Spinal cord (tissue), 10 donors: ENCODE measurements around the gene KLHL33. TPM values are rescaled to one million over a fixed set of nuclear protein-coding genes. Genes with fewer than 3 reads are reported as not detected.

Experiments
- DNase-seq, 6 donors: peaks; one replicate each; pipeline versions ENCODE4 v3.0.0 to v3.0.0-alpha.2; 2013 to 2015; ENCODE audit warnings: low spot score in 6 of 6, low read depth in 4 of 6
- H3K27ac ChIP-seq: one replicate; pipeline ENCODE4 v1.5.1; 2013; ENCODE audit warnings: low read depth, low read length, control low read depth
- H3K27me3 ChIP-seq: one replicate; pipeline ENCODE4 v1.6.1; 2013; ENCODE audit warnings: low read length; ENCODE audit not compliant: control insufficient read depth, insufficient read depth
- H3K36me3 ChIP-seq: one replicate; pipeline ENCODE4 v1.6.1; 2013; ENCODE audit warnings: low read length; ENCODE audit not compliant: control insufficient read depth, insufficient read depth
- H3K4me1 ChIP-seq: one replicate; pipeline ENCODE4 v1.6.1; 2013; ENCODE audit warnings: low read length; ENCODE audit not compliant: control insufficient read depth, insufficient read depth
- H3K4me3 ChIP-seq: one replicate; pipeline ENCODE4 v1.5.1; 2013; ENCODE audit warnings: low read depth, low read length, control low read depth
- H3K9me3 ChIP-seq: one replicate; pipeline ENCODE4 v1.6.1; 2013; ENCODE audit warnings: low read length; ENCODE audit not compliant: control insufficient read depth, insufficient read depth
- WGBS: methylation state at CpG from one replicate; pipeline ENCODE4 v1.1.5; 2013; ENCODE audit warnings: missing lambda C conversion rate; ENCODE audit not compliant: insufficient coverage; 5-methylcytosine and 5-hydroxymethylcytosine counted together
- long read RNA-seq, 4 donors: transcript quantifications; one replicate each; lab custom pipeline, GENCODE V29; 2026
- polyA plus RNA-seq, 2 donors: library from polyadenylated mRNA; unstranded; fragments of 120-200 nt; gene quantifications; one replicate each; pipeline ENCODE4 v1.2.1, GENCODE V29; 2013; ENCODE audit not compliant: insufficient read length in 2 of 2
- total RNA-seq, 2 donors: library from RNA; depleted of rRNA in 1 of 2; stranded (reverse); fragments of 120-200 nt in 1 of 2; fragments of >200 nt in 1 of 2; gene quantifications; one replicate each; pipeline versions ENCODE4 v1.2.3 to v1.2.4, GENCODE V29; 2013 to 2014
- donor health status: healthy.

Gene KLHL33, protein sequence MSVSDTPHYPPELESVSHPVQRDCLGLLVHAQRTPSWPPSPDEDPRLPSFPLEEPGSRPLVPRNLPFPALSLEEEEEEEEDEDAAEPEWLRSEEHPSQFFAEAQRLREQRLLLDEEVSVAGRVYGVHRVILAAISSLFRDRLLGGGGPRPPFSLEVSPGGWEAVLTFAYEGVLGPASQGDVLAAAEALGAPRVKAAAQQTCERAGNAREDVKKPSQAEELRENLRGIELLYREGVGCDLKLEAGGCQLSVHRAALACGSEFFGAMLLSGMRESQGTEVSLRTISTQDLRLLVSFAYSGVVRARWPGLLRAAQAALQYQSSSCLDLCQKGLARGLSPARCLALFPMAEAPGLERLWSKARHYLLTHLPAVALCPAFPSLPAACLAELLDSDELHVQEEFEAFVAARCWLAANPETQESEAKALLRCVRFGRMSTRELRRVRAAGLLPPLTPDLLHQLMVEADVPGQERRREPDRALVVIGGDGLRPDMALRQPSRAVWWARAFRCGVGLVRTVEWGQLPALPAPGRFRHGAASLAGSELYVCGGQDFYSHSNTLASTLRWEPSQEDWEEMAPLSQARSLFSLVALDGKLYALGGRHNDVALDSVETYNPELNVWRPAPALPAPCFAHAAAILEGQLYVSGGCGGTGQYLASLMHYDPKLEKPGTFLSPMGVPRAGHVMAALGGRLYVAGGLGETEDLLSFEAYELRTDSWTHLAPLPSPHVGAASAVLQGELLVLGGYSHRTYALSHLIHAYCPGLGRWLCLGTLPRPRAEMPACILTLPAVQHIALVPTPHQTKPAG
- total RNA-seq (1 to 10 TPM in 1 of 2 donors, under 1 TPM in 1; 0.89 to 2.1 TPM), polyA plus RNA-seq (under 1 TPM; 0.46 to 0.72 TPM)
- long read RNA-seq, donor 1: 0 reads
- long read RNA-seq, donor 2: 0 reads
- long read RNA-seq, donor 3: 0 reads
- long read RNA-seq, donor 4: 0 reads

DNA sequence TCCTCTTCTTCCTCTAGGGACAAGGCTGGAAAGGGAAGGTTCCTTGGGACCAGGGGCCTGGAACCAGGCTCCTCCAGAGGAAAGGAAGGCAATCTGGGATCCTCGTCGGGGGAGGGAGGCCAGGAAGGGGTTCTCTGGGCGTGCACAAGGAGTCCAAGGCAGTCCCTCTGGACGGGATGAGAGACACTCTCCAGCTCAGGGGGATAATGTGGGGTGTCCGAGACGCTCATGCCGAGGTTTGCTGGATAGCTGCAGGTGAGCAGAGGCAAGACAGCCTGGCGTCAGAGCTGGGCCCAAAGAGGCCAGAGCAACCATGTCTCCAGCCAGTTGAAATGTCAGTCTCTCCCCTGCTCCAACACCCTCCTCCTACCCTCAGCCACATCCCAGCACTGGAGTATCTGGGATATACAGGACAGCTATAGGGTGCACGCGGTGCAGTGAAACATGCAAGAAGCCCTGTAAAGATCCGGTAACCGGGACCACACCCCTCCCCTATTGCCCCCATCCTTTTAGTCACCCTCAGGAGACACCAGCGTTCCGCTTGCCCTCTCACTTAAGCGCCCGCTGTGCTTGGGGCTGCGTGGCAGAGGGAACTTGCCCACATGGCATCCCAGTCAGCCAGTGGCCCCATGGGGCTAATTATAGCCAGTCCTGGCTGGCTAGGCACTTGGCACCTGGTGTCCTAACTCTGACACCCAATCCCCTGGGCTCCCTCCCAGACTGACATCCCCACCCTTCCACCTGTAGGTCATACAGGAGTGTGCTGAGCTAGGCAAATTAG, at the start of gene KLHL33:
TSS of gene KLHL33 (minus strand) at position 585 of the 781 bp plus-strand sequence. CDS start at position 230, 355 bp downstream.
- Histone ChIP-seq H3K27me3 (peaks cover 6% of the 10 kb centered on the region), H3K36me3 (no peaks in the 10 kb centered on the region), H3K4me1 (peaks cover 21% of the 10 kb centered on the region), H3K9me3 (no peaks in the 10 kb centered on the region), H3K27ac (peak within 1 kb of the TSS; percentile 18), H3K4me3 (peak within 1 kb of the TSS; percentile 26)
- DNase-seq: no peak
- WGBS: 75% methylated on average over 16 of the region's 17 CpGs

DNA sequence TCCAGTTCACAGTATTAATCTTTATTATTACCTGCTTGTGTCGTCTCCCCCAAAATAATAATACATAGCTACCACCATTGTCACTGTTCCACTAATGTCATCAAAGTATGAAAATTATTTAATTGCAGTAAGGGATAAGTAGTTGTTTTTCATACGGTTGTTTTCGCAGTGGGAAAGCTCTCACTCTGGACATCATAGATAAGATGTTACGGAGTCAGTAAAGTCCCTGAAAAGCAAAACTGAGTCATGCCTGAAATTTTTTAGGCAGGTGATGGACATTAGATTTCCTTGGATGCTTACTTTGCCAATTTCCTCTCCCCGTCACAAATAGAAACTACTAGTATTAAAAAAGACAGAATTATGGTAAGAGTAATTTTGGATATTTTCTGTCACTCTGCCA, 46.4 kb upstream of the KLHL33 start:
- Histone ChIP-seq H3K9me3 (no peaks in the 10 kb centered on the region), H3K4me1 (no peaks in the 10 kb centered on the region), H3K36me3 (peaks cover 2% of the 10 kb centered on the region), H3K27ac (no peak overlapping the region), H3K4me3 (no peak overlapping the region), H3K27me3 (no peaks in the 10 kb centered on the region)
- no peak for DNase-seq
- no CpG with 5 or more reads among the region's 5 CpGs for WGBS

DNA sequence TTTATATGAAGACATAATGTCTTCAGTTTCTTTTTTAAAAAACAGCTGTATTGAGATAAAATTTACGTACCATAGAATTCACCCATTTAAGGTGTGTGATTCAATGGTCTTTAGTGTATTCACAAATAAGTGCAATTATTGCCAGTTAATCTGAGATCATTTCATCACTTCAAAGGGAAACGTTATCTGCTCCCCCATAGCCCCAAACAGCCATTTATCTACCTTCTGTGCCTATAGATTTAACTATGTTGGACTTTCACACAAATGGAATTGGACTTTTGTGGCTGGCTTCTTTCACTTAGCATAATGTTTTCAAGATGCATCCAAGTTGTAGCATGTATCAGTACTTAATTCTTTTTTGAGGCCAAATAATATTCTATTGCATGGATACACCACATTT, 42.9 kb upstream of the KLHL33 start:
- Histone ChIP-seq H3K36me3 (peaks cover 15% of the 10 kb centered on the region), H3K9me3 (no peaks in the 10 kb centered on the region), H3K27me3 (no peaks in the 10 kb centered on the region), H3K27ac (no peak overlapping the region), H3K4me1 (no peaks in the 10 kb centered on the region), H3K4me3 (no peak overlapping the region)
- WGBS: 67% methylated on average over 1 of the region's 2 CpGs
- DNase-seq: no peak

DNA sequence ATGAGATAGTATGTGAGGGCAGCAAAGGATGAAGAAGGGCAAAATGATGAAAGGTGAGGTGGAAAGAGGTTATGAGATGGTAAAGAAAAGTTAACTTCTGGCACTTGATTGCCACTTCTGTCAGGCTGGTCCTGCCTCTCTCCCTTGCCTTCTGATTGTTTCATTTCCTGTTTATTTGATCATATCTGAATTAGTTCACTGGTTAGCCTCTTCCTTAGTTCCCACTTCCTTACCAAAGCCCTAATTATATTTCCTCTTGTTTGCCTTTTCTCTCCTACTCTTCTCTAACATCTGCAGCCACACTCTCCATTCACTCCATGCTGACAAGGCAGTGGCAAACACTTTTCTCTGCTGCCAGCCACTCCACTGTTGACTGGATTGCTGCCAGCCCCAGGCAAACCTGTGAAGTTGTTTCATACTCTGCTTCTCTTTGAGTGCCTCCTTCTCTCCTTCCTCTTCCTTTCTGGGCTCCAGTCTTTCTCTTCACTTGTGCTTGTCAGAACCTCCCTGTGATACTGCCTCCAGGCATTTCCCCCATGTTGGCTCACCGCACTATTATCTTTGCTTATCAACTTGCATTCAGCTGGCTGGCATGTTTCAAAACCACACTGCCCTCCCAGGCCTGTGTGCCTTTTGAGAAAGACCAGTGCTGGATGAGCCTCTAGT, 41.4 kb upstream of the KLHL33 start:
- H3K4me3 ChIP-seq: no peak overlapping the region
- DNase-seq: peak in 1 of 6 donors; percentile 46
- no peak overlapping the region for H3K27ac ChIP-seq
- no peaks in the 10 kb centered on the region for H3K4me1 ChIP-seq
- 63% methylated on average over 1 of the region's 1 CpG for WGBS
- H3K27me3 ChIP-seq: no peaks in the 10 kb centered on the region
- H3K36me3 ChIP-seq: peaks cover 18% of the 10 kb centered on the region
- H3K9me3 ChIP-seq: no peaks in the 10 kb centered on the region

DNA sequence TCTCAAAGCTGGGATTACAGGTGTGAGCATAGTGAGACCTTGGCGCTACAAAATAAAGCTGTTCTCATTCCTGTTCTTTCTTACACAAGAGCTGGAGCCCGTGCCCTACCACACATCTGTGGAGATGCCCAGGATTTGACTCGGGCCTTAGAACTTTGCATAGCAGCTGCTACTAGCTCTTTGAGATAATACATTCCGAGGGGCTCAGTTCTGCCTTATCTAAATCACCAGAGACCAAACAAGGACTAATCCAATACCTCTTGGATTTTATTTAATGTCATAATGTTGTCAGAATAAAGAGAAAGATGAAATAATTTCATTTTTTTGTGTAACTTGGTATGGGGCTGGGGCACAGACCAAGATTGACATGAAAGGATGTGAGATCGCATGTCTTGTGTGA, 40.8 kb upstream of the KLHL33 start:
- H3K27me3 ChIP-seq: no peaks in the 10 kb centered on the region
- 91% methylated on average over 4 of the region's 5 CpGs for WGBS
- H3K4me3 ChIP-seq: no peak overlapping the region
- no peak overlapping the region for H3K27ac ChIP-seq
- H3K36me3 ChIP-seq: peaks cover 18% of the 10 kb centered on the region
- H3K4me1 ChIP-seq: no peaks in the 10 kb centered on the region
- H3K9me3 ChIP-seq: no peaks in the 10 kb centered on the region
- DNase-seq: no peak

DNA sequence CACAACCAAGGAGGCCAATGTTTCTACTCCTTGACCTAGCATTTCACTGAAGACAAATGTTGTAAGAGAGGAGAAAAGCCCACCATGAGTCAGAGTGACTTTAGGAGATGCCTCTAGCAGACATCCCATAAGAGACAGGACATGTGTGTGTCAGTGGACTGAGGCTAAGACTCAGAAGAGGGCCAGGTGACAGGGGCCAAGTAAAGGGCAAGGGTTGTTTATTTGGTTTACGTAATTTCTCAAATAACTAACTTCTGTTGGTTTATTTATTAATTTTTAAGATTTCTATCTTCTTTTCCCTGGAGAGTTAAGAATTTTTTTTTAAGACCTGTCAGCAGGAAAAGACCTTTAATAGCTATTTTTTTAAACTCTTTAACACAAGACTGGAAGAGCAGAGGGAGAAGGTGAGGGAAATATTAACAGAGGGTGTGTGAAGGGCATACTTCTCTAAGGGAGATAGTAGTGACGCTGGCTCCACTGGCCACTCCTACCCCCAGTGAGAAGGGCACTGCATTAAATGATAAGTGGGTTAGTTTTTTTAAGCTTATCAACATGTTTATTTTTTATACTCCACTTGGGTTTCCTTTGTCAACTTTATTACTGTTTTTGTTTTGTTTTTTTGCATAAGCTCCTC, 36.7 kb upstream of the KLHL33 start:
- WGBS: no CpG with 5 or more reads among the region's 2 CpGs
- Histone ChIP-seq H3K27me3 (no peaks in the 10 kb centered on the region), H3K27ac (no peak overlapping the region), H3K4me1 (peaks cover 14% of the 10 kb centered on the region), H3K36me3 (peaks cover 16% of the 10 kb centered on the region), H3K9me3 (no peaks in the 10 kb centered on the region), H3K4me3 (no peak overlapping the region)
- no peak for DNase-seq

DNA sequence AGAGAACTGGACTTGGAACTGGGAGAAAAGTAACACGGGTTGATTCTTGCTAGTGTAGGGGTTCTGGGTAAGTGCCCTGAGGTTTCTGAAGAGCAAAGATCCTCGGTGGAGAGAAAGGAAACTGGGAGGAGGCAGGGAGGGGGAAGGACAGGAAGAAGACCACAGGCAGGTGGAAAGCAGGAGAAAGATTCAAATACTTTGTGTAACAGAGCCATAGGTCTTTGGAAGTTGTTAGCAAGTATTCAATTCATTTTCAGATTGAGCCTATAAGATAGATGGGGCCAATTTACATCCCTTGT, 34.6 kb upstream of the KLHL33 start:
- Histone ChIP-seq H3K4me1 (peaks cover 14% of the 10 kb centered on the region), H3K36me3 (peaks cover 10% of the 10 kb centered on the region), H3K9me3 (no peaks in the 10 kb centered on the region), H3K27me3 (no peaks in the 10 kb centered on the region), H3K27ac (no peak overlapping the region), H3K4me3 (peak overlapping the region; percentile 72)
- WGBS: 0% methylated on average over 2 of the region's 2 CpGs
- no peak for DNase-seq

DNA sequence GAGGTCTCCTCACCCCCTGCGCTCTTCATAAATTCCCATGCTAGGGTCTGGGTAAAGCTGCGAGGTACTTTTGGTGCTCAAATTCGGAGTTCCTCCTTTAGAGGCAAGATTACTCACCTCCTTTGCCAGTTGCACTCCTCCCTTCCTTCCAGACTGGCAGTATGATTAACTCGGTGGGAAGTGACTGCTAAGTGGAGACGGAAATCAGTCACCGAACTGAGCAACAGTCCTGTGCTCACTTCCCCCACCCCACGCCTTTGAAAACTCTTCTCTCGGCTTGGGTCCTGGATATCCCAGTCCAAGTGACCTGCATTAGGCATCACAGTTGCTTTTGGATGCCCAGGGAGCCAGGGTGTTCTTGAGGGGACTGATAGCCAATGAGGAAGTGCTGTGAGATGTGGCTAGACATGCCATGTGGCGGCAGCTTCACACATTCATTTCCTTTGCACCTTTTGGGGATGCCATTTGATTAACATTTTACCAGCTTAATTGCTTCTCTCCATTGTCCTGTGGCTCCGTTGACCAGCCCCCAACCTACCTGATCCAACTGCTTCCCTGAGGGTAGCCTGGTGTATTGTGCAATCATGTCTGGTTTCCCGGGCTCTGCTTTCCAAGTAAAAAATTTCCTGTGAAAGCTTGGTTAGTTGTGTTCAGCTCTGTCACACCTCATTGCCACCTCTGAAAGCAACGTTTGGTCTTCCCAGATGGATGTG, 34.1 kb upstream of the KLHL33 start:
- Histone ChIP-seq H3K9me3 (no peaks in the 10 kb centered on the region), H3K4me3 (peak overlapping the region; percentile 72), H3K36me3 (peaks cover 5% of the 10 kb centered on the region), H3K27me3 (no peaks in the 10 kb centered on the region), H3K4me1 (peaks cover 14% of the 10 kb centered on the region), H3K27ac (peak overlapping the region; percentile 83)
- 7% methylated on average over 3 of the region's 12 CpGs for WGBS
- peak in 1 of 6 donors; percentile 48 for DNase-seq
